Panc1 (cell line): Measurements from ENCODE around the gene POLR2F.

ENCODE experiments used
- CTCF ChIP-seq: fragments of 450-650 bp; IDR thresholded peaks from 2 replicates; pipeline ENCODE4 v1.5.1; 2017; ENCODE audit warnings: mild to moderate bottlenecking
- TF ChIP-seq, protein P1 (sequence below), 2 experiments: IDR thresholded peaks; 2 replicates each; pipeline ENCODE4 v1.6.1; 2011 to 2012; ENCODE audit warnings: low read depth in 2 of 2, control low read depth in 1 of 2, low read length in 1 of 2, mild to moderate bottlenecking in 1 of 2, moderate library complexity in 1 of 2; ENCODE audit not compliant: insufficient read depth in 1 of 2

GRCh38 chr22:37979782-37980181 is 26.3 kb downstream of the POLR2F start:
- no peak for TF ChIP-seq CTCF
- TF ChIP-seq, protein P1, sequence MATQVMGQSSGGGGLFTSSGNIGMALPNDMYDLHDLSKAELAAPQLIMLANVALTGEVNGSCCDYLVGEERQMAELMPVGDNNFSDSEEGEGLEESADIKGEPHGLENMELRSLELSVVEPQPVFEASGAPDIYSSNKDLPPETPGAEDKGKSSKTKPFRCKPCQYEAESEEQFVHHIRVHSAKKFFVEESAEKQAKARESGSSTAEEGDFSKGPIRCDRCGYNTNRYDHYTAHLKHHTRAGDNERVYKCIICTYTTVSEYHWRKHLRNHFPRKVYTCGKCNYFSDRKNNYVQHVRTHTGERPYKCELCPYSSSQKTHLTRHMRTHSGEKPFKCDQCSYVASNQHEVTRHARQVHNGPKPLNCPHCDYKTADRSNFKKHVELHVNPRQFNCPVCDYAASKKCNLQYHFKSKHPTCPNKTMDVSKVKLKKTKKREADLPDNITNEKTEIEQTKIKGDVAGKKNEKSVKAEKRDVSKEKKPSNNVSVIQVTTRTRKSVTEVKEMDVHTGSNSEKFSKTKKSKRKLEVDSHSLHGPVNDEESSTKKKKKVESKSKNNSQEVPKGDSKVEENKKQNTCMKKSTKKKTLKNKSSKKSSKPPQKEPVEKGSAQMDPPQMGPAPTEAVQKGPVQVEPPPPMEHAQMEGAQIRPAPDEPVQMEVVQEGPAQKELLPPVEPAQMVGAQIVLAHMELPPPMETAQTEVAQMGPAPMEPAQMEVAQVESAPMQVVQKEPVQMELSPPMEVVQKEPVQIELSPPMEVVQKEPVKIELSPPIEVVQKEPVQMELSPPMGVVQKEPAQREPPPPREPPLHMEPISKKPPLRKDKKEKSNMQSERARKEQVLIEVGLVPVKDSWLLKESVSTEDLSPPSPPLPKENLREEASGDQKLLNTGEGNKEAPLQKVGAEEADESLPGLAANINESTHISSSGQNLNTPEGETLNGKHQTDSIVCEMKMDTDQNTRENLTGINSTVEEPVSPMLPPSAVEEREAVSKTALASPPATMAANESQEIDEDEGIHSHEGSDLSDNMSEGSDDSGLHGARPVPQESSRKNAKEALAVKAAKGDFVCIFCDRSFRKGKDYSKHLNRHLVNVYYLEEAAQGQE (IDR thresholded peaks at IDR 0.05; ENCODE audit: insufficient read depth in 1 of 2, low read depth in 2 of 2, low read length in 1 of 2): no peak
